ENCODE data around the gene SRPK3.

Gene SRPK3

GRCh38 chrX:153765138-153766079 lies 15.4 kb upstream of the SRPK3 start:
- peak overlapping the region; percentile 54 for H3K4me3 ChIP-seq (ENCODE audit: low read depth, low read length)
- TF ChIP-seq CTCF (conservative IDR thresholded peaks at IDR 0.05; ENCODE audit: low read depth, low read length): no peak
- peak; percentile 15 for DNase-seq (ENCODE audit: low read depth)

- TF ChIP-seq CTCF (conservative IDR thresholded peaks at IDR 0.05; ENCODE audit: low read depth, low read length): no peak
- DNase-seq (ENCODE audit: low read depth): peak; percentile 66
- H3K4me3 ChIP-seq (ENCODE audit: low read depth, low read length): peak overlapping the region; percentile 54
These were observed 14.6 kb upstream of the SRPK3 start for GRCh38 chrX:153766098-153766817.

- TF ChIP-seq CTCF (conservative IDR thresholded peaks at IDR 0.05; ENCODE audit: low read depth, low read length): no peak
- H3K4me3 ChIP-seq (ENCODE audit: low read depth, low read length): no peak overlapping the region
- no peak for DNase-seq (ENCODE audit: low read depth)
These were observed 13.8 kb upstream of the SRPK3 start for GRCh38 chrX:153766871-153767673.

- TF ChIP-seq CTCF (conservative IDR thresholded peaks at IDR 0.05; ENCODE audit: low read depth, low read length): no peak
- no peak for DNase-seq (ENCODE audit: low read depth)
- H3K4me3 ChIP-seq (ENCODE audit: low read depth, low read length): no peak overlapping the region
These were observed 13.2 kb upstream of the SRPK3 start for GRCh38 chrX:153767674-153768055.

- no peak for DNase-seq (ENCODE audit: low read depth)
- TF ChIP-seq CTCF (conservative IDR thresholded peaks at IDR 0.05; ENCODE audit: low read depth, low read length): peak; percentile 19
- H3K4me3 ChIP-seq (ENCODE audit: low read depth, low read length): no peak overlapping the region
These were observed 12.3 kb upstream of the SRPK3 start for GRCh38 chrX:153768311-153769157.

Measured in choroid plexus epithelial cell (primary cell).